ENCODE data around the gene IGF2BP1.
"Not testable (repeated sequence)": the region's sequence is repeated elsewhere in the genome, so short reads cannot be mapped to it uniquely, and the experiment has no call there.

Gene IGF2BP1

GRCh38 chr17:48995974-48996721 lies 1.0 kb upstream of the IGF2BP1 start:
- peak in 1 of 3 experiments; percentile 83 for DNase-seq

DNA sequence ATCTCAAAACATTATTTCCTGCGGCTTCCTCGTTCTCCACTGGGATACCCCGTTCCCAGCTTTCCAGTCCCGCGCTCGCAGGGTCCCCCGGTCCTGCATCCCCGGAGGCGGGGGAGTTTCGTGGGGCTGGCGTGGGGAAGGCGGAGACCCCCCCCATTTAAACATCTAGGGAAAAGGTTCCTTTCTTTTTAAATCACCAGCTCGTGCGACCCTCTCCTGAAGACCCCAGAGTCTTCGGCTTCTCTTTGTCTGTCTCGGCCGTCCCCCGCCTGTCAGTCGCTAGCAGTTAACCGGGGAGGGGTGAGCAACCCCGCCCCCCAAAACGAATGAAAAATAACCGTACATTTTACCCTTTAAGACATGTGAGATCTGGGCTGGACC lies 473 bp upstream of the IGF2BP1 start:
- DNase-seq, result no peak

DNA sequence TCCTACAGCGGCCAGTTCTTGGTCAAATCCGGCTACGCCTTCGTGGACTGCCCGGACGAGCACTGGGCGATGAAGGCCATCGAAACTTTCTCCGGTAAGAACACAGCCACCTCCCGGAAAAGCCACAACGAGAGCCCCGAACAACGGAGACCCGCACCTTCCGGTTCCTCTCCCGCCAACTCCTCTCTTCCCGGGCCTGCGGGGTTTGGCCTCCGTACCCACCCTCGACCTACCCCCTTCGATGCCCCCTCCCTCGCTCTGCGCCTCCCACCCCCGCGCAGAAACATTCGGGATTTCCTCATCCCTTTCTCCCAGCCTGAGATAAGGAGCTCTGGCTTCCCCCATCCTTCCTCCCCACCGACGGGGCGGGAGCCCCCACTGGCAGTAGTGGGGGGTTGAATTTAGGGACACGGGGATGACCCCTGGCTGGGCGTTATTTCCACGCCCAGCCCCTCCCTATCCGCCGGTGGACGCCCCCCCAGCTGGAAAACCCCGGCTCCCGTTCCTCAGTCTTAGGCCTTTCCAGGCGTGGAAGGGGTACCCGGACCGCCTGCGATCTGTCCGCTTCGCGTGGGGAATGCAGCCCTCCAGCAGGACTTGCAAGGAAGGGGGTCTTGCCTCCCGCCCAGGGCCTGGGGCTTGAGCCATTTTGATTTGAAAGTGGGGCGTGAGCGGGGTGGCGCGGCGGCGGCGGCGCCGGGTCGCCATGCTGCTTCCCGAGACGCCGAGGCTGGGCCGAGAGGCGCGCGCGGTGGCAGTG lies 822 bp downstream of the IGF2BP1 start:
- peak in 1 of 3 experiments; percentile 29 for DNase-seq

DNA sequence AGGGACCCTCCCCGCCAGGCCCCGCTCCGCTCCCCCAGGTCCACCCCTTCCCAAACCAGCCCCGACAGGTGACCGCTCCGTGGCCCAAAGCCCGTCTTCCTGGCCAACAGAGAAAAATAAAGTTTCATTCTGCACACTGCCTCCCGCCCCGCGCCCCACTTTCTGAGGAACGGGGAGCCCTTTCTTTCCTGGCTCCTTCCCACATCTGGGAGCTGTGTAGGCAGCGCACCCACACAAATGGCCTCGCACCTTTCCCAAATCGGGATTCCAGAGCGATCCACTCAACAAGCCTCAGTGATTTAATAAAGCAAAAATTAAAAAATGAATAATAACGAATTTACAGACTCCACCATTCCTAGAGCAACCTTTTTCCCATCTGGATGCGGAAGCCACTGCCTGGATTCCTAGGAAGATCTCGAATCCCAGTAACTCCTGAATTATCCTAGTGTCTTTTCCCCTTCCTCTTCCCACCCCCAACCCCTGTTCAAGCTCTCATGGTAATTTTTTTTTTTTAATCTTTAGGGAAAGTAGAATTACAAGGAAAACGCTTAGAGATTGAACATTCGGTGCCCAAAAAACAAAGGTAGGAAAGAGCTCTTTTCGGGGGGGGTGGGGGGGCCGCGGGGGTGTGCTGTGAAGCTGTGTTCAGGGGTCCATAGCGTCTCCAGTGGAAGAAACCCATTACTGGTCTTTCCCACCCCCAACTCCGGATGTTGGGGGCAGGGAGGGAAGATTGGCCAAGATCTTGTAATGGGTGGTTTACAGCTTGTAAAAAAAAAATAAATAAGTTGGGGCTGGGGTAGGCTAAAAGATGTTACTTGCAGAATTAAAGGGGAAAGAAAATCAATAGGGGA lies 1.6 kb downstream of the IGF2BP1 start:
- no peak for DNase-seq

GRCh38 chr17:49000943-49001342 lies 3.8 kb downstream of the IGF2BP1 start:
- DNase-seq, result no peak

GRCh38 chr17:49001671-49002070 lies 4.5 kb downstream of the IGF2BP1 start:
- no peak for DNase-seq

DNA sequence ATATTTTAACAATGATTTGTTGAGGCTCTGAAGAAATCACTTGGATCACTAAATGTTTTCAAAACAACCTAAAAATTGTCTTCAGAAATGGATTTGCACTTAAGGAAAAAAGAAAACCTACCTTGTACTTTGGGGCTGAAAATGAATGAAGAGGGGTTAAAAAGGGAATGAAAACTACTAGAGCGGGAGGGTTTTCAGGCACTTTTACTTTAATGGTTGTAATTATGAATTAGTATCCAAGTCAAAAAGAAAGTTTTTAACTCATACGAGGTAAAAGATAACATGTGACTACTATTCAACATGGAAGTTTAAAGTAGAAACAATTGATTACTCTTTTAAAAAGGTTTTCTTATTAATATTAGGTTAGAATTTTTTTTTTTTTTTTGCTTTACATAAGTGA lies 5.1 kb downstream of the IGF2BP1 start:
- no peak for DNase-seq

DNA sequence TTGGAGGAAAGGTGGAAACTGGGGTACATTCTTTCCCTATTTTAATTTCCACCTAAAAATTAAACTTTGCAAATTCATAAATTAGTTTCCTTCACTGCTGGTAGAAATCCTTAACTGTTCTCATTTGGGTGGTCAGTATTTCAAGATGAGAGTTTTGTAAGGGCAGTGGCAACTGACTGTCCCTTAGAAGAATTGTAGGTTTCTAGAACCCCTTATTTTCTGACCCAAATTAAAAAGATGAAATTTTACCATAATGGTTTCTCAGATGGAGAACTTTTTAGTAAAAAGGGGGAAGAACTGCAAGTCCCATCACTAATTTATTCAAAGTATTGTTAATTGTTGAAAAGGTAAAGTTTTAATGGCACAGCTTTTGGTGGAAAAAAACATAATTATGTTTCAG lies 5.6 kb downstream of the IGF2BP1 start:
- DNase-seq, result no peak

- DNase-seq, result peak in 2 of 3 experiments; percentile 17 to 43
Measured at GRCh38 chr17:49003557-49004511, 6.6 kb downstream of the IGF2BP1 start.

DNA sequence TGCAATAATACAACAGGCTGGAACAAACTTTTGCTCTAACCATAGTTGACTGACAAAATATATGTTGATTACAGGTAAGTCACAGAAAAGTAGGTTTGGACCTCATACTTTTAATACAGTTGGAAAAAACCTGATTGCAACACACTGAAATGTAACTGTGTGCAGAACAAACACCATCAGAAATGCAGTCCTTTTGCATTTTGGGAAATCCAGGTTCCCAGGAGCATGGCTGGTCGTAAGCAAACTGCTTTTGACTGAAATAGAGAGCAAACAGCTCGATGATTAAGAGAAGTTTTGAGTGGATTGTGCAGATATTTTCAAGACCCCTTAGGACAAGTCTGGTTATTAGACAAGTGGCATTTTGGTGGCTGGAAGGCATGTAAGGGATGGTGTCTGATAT lies 8.0 kb downstream of the IGF2BP1 start:
- no peak for DNase-seq

DNA sequence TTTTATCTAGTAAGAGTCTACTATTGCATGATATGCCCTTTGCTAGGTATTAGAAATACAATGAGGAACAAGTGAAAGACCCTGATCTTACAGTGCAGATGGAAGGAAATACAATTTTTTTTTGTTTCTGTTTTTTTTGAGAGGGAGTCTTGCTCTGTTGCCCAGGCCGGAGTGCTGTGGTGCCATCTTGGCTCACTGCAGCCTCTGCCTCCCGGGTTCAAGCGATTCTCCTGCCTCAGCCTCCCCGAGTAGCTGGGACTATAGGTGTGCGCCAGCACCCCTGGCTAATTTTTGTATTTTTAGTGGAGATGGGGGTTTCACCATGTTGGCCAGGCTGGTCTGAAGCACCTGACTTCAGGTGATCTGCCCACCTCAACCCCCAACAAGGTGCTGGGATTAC lies 11.7 kb downstream of the IGF2BP1 start:
- not testable (repeated sequence) for DNase-seq

DNA sequence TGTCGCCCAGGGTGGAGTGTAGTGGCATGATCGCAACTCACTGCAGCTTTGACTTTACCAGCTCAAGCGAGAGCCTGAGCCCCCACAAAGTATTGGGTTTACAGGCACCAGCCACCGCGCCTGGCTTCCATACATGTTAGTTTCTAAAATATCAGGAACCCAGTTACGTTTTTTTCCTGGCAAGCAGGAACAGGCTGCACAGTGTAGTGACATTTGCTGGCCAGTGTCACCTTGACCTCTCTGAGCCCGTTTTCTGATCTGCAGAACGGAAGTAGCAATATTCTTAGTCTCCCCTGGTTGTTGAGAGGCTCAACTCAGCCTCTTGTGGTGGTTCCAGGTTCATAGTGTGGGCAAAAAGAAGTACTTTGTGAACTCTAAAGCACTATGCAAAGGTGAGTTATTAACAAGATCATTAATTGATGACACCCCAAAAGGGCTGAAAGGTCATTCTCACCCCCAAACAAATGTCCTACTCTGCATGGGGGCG lies 15.6 kb downstream of the IGF2BP1 start:
- no peak for DNase-seq

GRCh38 chr17:49013311-49014213 lies 16.4 kb downstream of the IGF2BP1 start:
- DNase-seq, result no peak

- DNase-seq, result no peak
Measured at GRCh38 chr17:49015179-49015923, 18.2 kb downstream of the IGF2BP1 start.

- DNase-seq, result no peak
Measured at GRCh38 chr17:49015924-49016774, 19.0 kb downstream of the IGF2BP1 start.

DNA sequence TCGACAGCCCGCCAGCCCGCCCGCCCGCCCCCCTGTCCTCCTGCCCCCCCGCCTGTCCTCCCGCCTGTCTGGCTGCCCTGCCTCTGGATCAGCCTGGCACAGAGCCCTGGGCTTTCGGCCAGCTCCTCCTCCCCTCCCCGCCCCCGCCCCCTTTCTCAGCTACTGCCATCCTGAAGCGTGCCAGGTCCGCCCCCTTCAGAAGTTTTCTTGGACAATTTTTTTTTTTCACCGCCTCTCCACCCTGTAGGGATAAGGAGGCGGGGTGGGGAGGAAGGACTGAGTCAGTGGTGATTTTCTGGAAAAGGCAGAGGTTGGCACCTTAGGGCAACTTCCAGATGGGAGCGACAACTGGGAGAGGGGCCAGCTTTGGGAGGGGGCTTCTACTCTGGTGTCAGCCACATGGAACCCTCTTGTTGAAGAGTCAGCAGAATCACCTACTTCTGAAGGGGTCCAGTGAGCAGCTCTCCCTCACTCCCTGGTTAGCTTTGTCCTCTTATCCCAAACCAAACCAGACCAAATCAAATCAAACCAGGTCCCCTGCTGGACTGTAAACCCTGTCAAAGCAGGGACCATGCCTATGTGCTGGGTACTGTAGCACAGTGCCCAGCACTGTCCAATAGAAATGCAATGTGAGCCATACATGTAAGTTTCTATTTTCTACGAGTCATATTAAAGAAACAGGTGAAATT lies 19.7 kb downstream of the IGF2BP1 start:
- DNase-seq, result peak in 2 of 3 experiments; percentile 6 to 19

DNA sequence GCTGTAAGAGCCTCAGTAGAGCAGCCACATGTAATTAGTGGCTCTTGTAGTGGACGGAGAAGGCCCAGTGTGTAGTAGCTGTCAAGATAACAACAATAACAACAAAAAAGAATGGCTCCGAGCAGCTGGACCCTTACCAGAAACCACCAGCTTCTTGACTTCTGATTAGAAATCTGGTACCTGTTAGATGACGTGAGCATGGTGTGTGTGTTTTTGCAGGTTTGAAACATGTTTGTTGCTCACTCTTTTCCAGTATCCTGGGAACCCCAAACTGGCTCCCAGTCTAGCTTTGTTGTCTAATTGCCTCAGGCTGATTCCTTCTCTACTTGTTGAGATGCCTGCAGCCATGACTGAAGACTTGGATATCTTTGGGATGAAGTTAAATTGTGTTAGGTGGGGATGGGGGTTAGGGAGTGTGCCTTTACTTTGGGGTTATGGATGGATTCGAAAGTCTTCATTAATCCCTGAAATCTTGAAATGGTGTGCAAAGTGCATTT lies 21.0 kb downstream of the IGF2BP1 start:
- no peak for DNase-seq

DNA sequence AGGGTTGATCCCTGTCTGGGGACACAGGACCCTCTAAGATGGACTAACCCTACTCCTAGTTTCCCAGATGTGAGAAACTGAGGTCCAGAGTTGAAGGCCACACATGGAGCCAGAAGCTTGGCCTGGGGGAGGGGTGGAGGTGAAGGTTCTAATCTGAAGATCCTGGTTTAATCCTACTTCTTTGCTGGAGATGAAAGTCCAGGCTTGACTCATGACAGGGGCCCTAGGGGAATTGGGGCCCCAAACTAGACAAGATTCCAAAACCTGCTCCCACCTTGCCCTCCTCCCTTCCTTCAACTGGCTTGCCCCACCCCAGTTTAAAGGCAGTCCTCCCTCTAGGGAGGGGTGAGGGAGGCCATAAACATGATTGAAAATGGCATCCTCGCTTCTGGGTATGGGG lies 21.6 kb downstream of the IGF2BP1 start:
- DNase-seq, result no peak

All from NCI-H1417 (cell line).